ENCODE data around the gene KCTD6.

Gene KCTD6

GRCh38 chr3:58502872-58503271 is 11.0 kb downstream of the KCTD6 start:
- Histone ChIP-seq H3K27me3 (ENCODE audit: control insufficient read depth in 1 of 2, insufficient read depth in 2 of 2, low read length in 2 of 2) (no peaks in the 10 kb centered on the region), H3K4me3 (ENCODE audit: low read depth in 1 of 2, low read length in 2 of 2) (no peak overlapping the region), H3K9me3 (ENCODE audit: control insufficient read depth in 1 of 2, low read length in 2 of 2) (no peaks in the 10 kb centered on the region), H3K9ac (ENCODE audit: low read depth in 1 of 2, low read length in 2 of 2) (no peak overlapping the region), H3K4me1 (ENCODE audit: control insufficient read depth in 1 of 2, insufficient read depth in 2 of 2, low read length in 2 of 2) (no peaks in the 10 kb centered on the region), H3K27ac (ENCODE audit: low read depth, low read length) (no peak overlapping the region), H3K36me3 (ENCODE audit: control insufficient read depth in 1 of 2, insufficient read depth in 2 of 2, low read length in 2 of 2) (peaks cover 22 to 36% of the 10 kb centered on the region in 2 donors)

DNA sequence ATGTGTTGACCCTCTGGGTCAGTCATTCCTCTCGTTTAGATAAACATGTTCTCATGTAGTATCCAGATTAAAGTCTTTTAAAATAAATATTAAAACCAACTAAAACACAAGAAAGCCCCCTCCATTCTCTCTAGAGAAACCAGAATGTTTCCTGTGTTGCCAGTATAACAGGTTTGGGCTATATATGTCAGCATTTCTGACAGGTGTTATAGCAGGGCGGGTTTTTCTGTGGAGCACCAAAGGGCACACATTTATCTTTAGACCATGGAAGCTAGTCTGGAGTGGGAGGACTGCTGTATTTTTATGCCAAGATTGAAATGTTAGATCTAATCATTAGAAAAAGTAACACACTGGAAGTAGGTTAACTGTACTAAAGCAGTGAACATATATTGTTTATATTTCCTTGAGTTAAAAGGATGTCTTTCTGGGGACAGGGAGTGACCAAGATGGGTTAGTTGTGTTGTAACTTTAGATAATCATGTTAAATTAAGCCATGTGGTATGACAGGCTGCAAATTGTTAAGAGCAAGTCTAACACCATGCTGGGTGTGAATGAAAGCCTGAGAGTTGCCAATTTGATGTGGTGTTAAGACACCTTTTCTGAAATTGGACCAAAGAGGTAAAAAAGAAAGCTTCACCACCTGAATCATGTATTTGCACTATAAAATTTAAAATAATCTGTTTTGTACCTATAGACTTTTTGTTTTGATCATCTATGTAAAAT is 15.6 kb downstream of the KCTD6 start:
- no peak overlapping the region for H3K9ac ChIP-seq (ENCODE audit: low read depth in 1 of 2, low read length in 2 of 2)
- no peaks in the 10 kb centered on the region for H3K27me3 ChIP-seq (ENCODE audit: control insufficient read depth in 1 of 2, insufficient read depth in 2 of 2, low read length in 2 of 2)
- no peak overlapping the region for H3K4me3 ChIP-seq (ENCODE audit: low read depth in 1 of 2, low read length in 2 of 2)
- no peaks in the 10 kb centered on the region for H3K4me1 ChIP-seq (ENCODE audit: control insufficient read depth in 1 of 2, insufficient read depth in 2 of 2, low read length in 2 of 2)
- no peaks in the 10 kb centered on the region for H3K9me3 ChIP-seq (ENCODE audit: control insufficient read depth in 1 of 2, low read length in 2 of 2)
- peaks cover 26 to 49% of the 10 kb centered on the region in 2 donors for H3K36me3 ChIP-seq (ENCODE audit: control insufficient read depth in 1 of 2, insufficient read depth in 2 of 2, low read length in 2 of 2)
- no peak overlapping the region for H3K27ac ChIP-seq (ENCODE audit: low read depth, low read length)

GRCh38 chr3:58508437-58508836 is 16.5 kb downstream of the KCTD6 start:
- Histone ChIP-seq H3K4me3 (ENCODE audit: low read depth in 1 of 2, low read length in 2 of 2) (no peak overlapping the region), H3K36me3 (ENCODE audit: control insufficient read depth in 1 of 2, insufficient read depth in 2 of 2, low read length in 2 of 2) (peaks cover 20 to 54% of the 10 kb centered on the region in 2 donors), H3K27ac (ENCODE audit: low read depth, low read length) (no peak overlapping the region), H3K4me1 (ENCODE audit: control insufficient read depth in 1 of 2, insufficient read depth in 2 of 2, low read length in 2 of 2) (no peaks in the 10 kb centered on the region), H3K9ac (ENCODE audit: low read depth in 1 of 2, low read length in 2 of 2) (no peak overlapping the region), H3K9me3 (ENCODE audit: control insufficient read depth in 1 of 2, low read length in 2 of 2) (no peaks in the 10 kb centered on the region), H3K27me3 (ENCODE audit: control insufficient read depth in 1 of 2, insufficient read depth in 2 of 2, low read length in 2 of 2) (no peaks in the 10 kb centered on the region)

GRCh38 chr3:58514405-58514804 is 22.5 kb downstream of the KCTD6 start:
- H3K9me3 ChIP-seq (ENCODE audit: control insufficient read depth in 1 of 2, low read length in 2 of 2), result no peaks in the 10 kb centered on the region
- no peak overlapping the region for H3K4me3 ChIP-seq (ENCODE audit: low read depth in 1 of 2, low read length in 2 of 2)
- H3K27ac ChIP-seq (ENCODE audit: low read depth, low read length), result no peak overlapping the region
- H3K36me3 ChIP-seq (ENCODE audit: control insufficient read depth in 1 of 2, insufficient read depth in 2 of 2, low read length in 2 of 2), result peaks cover 24 to 42% of the 10 kb centered on the region in 2 donors
- no peak overlapping the region for H3K9ac ChIP-seq (ENCODE audit: low read depth in 1 of 2, low read length in 2 of 2)
- H3K4me1 ChIP-seq (ENCODE audit: control insufficient read depth in 1 of 2, insufficient read depth in 2 of 2, low read length in 2 of 2), result peaks cover 5% of the 10 kb centered on the region in 2 donors
- H3K27me3 ChIP-seq (ENCODE audit: control insufficient read depth in 1 of 2, insufficient read depth in 2 of 2, low read length in 2 of 2), result no peaks in the 10 kb centered on the region

- Histone ChIP-seq H3K4me1 (ENCODE audit: control insufficient read depth in 1 of 2, insufficient read depth in 2 of 2, low read length in 2 of 2) (peaks cover 5 to 17% of the 10 kb centered on the region in 2 donors), H3K27ac (ENCODE audit: low read depth, low read length) (no peak overlapping the region), H3K9me3 (ENCODE audit: control insufficient read depth in 1 of 2, low read length in 2 of 2) (no peaks in the 10 kb centered on the region), H3K4me3 (ENCODE audit: low read depth in 1 of 2, low read length in 2 of 2) (no peak overlapping the region), H3K36me3 (ENCODE audit: control insufficient read depth in 1 of 2, insufficient read depth in 2 of 2, low read length in 2 of 2) (peaks cover 40 to 56% of the 10 kb centered on the region in 2 donors), H3K9ac (ENCODE audit: low read depth in 1 of 2, low read length in 2 of 2) (no peak overlapping the region), H3K27me3 (ENCODE audit: control insufficient read depth in 1 of 2, insufficient read depth in 2 of 2, low read length in 2 of 2) (no peaks in the 10 kb centered on the region)
Measured at GRCh38 chr3:58518291-58518789, 26.4 kb downstream of the KCTD6 start.

- no peak overlapping the region for H3K9ac ChIP-seq (ENCODE audit: low read depth in 1 of 2, low read length in 2 of 2)
- peaks cover 42 to 56% of the 10 kb centered on the region in 2 donors for H3K36me3 ChIP-seq (ENCODE audit: control insufficient read depth in 1 of 2, insufficient read depth in 2 of 2, low read length in 2 of 2)
- peaks cover 5 to 17% of the 10 kb centered on the region in 2 donors for H3K4me1 ChIP-seq (ENCODE audit: control insufficient read depth in 1 of 2, insufficient read depth in 2 of 2, low read length in 2 of 2)
Measured at GRCh38 chr3:58519668-58520402, 27.9 kb downstream of the KCTD6 start.

GRCh38 chr3:58520403-58521335 is 28.8 kb downstream of the KCTD6 start:
- Histone ChIP-seq H3K9ac (ENCODE audit: low read depth in 1 of 2, low read length in 2 of 2) (no peak overlapping the region), H3K27ac (ENCODE audit: low read depth, low read length) (no peak overlapping the region), H3K36me3 (ENCODE audit: control insufficient read depth in 1 of 2, insufficient read depth in 2 of 2, low read length in 2 of 2) (peaks cover 45 to 60% of the 10 kb centered on the region in 2 donors)

More at GRCh38 chr3:58519668-58520402, 27.9 kb downstream of the KCTD6 start:
- Histone ChIP-seq H3K27me3 (ENCODE audit: control insufficient read depth in 1 of 2, insufficient read depth in 2 of 2, low read length in 2 of 2) (no peaks in the 10 kb centered on the region), H3K4me3 (ENCODE audit: low read depth in 1 of 2, low read length in 2 of 2) (no peak overlapping the region), H3K9me3 (ENCODE audit: control insufficient read depth in 1 of 2, low read length in 2 of 2) (no peaks in the 10 kb centered on the region), H3K27ac (ENCODE audit: low read depth, low read length) (no peak overlapping the region)

GRCh38 chr3:58521336-58521670 is 29.4 kb downstream of the KCTD6 start:
- Histone ChIP-seq H3K9ac (ENCODE audit: low read depth in 1 of 2, low read length in 2 of 2) (no peak overlapping the region), H3K4me3 (ENCODE audit: low read depth in 1 of 2, low read length in 2 of 2) (no peak overlapping the region), H3K9me3 (ENCODE audit: control insufficient read depth in 1 of 2, low read length in 2 of 2) (no peaks in the 10 kb centered on the region), H3K4me1 (ENCODE audit: control insufficient read depth in 1 of 2, insufficient read depth in 2 of 2, low read length in 2 of 2) (peaks cover 5 to 17% of the 10 kb centered on the region in 2 donors), H3K27ac (ENCODE audit: low read depth, low read length) (no peak overlapping the region), H3K36me3 (ENCODE audit: control insufficient read depth in 1 of 2, insufficient read depth in 2 of 2, low read length in 2 of 2) (peaks cover 45 to 66% of the 10 kb centered on the region in 2 donors), H3K27me3 (ENCODE audit: control insufficient read depth in 1 of 2, insufficient read depth in 2 of 2, low read length in 2 of 2) (no peaks in the 10 kb centered on the region)

More at GRCh38 chr3:58520403-58521335, 28.8 kb downstream of the KCTD6 start:
- no peak overlapping the region for H3K4me3 ChIP-seq (ENCODE audit: low read depth in 1 of 2, low read length in 2 of 2)
- peaks cover 5 to 17% of the 10 kb centered on the region in 2 donors for H3K4me1 ChIP-seq (ENCODE audit: control insufficient read depth in 1 of 2, insufficient read depth in 2 of 2, low read length in 2 of 2)
- H3K27me3 ChIP-seq (ENCODE audit: control insufficient read depth in 1 of 2, insufficient read depth in 2 of 2, low read length in 2 of 2), result no peaks in the 10 kb centered on the region
- H3K9me3 ChIP-seq (ENCODE audit: control insufficient read depth in 1 of 2, low read length in 2 of 2), result no peaks in the 10 kb centered on the region

- peaks cover 46 to 66% of the 10 kb centered on the region in 2 donors for H3K36me3 ChIP-seq (ENCODE audit: control insufficient read depth in 1 of 2, insufficient read depth in 2 of 2, low read length in 2 of 2)
- no peaks in the 10 kb centered on the region for H3K9me3 ChIP-seq (ENCODE audit: control insufficient read depth in 1 of 2, low read length in 2 of 2)
- H3K9ac ChIP-seq (ENCODE audit: low read depth in 1 of 2, low read length in 2 of 2), result no peak overlapping the region
- H3K27ac ChIP-seq (ENCODE audit: low read depth, low read length), result no peak overlapping the region
- H3K4me1 ChIP-seq (ENCODE audit: control insufficient read depth in 1 of 2, insufficient read depth in 2 of 2, low read length in 2 of 2), result peaks cover 5 to 17% of the 10 kb centered on the region in 2 donors
- no peaks in the 10 kb centered on the region for H3K27me3 ChIP-seq (ENCODE audit: control insufficient read depth in 1 of 2, insufficient read depth in 2 of 2, low read length in 2 of 2)
- H3K4me3 ChIP-seq (ENCODE audit: low read depth in 1 of 2, low read length in 2 of 2), result no peak overlapping the region
Measured at GRCh38 chr3:58521917-58522631, 30.2 kb downstream of the KCTD6 start.

All from duodenal mucosa (tissue), 2 donors.